IPS-15b (cell line): Measurements from ENCODE around the gene FYB2.

Source experiments
- H3K27me3 ChIP-seq: one replicate; pipeline ENCODE4 v1.6.1; 2013; ENCODE audit warnings: low read length; ENCODE audit not compliant: control insufficient read depth, insufficient read depth
- H3K36me3 ChIP-seq: one replicate; pipeline ENCODE4 v1.6.1; 2013; ENCODE audit warnings: low read length; ENCODE audit not compliant: control insufficient read depth, insufficient read depth
- H3K4me1 ChIP-seq: one replicate; pipeline ENCODE4 v1.6.1; 2013; ENCODE audit warnings: mild to moderate bottlenecking, low read length; ENCODE audit not compliant: control insufficient read depth, insufficient read depth
- H3K4me3 ChIP-seq: one replicate; pipeline ENCODE4 v1.5.1; 2013; ENCODE audit warnings: low read depth, low read length
- H3K9ac ChIP-seq: one replicate; pipeline ENCODE4 v1.6.1; 2013; ENCODE audit warnings: low read depth, mild to moderate bottlenecking, low read length
- H3K9me3 ChIP-seq: one replicate; pipeline ENCODE4 v1.6.1; 2013; ENCODE audit warnings: mild to moderate bottlenecking, low read length; ENCODE audit not compliant: control insufficient read depth, insufficient read depth

The FYB2 gene

DNA sequence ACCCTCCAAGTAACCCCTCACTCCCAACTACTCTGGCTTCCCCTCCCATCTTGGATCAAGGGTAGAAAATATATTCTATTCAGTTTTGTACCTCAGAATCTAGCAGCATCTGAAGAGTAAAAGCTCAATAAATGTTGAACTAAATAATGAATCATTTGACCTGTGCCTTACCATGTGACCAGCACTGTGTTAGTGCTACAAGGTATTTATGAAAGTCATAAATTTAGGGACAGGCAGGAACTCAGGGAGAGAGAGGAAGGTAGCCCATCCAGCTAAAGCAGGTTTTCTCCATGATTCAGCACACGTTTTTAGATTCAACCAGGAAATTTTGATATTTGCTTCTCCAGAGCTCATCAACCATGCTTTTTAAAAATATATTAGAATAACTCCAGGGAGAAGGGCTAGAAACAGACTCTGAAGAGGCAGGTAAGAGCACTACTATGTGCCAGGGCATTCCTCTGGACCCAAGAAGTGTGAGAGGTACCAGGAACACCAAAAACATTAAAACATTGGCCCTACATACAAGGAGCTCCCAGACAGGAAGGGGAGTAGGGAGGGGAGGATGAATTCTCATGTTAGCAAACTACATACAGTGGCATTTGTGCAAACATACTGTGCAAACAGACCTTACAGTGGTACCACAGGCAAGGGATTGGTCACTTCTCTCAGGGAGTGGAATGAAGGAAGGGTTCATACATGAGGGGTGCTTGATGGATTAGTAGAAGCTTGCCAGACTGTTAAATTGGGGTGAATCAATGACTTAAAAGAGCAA, 64.3 kb downstream of the FYB2 start:
- Histone ChIP-seq H3K4me1 (no peaks in the 10 kb centered on the region), H3K4me3 (no peak overlapping the region), H3K9ac (no peak overlapping the region), H3K9me3 (no peaks in the 10 kb centered on the region), H3K36me3 (no peaks in the 10 kb centered on the region), H3K27me3 (no peaks in the 10 kb centered on the region)

GRCh38 chr1:56745231-56745630, 74.0 kb downstream of the FYB2 start:
- Histone ChIP-seq H3K27me3 (no peaks in the 10 kb centered on the region), H3K4me1 (no peaks in the 10 kb centered on the region), H3K9me3 (no peaks in the 10 kb centered on the region), H3K4me3 (no peak overlapping the region), H3K36me3 (no peaks in the 10 kb centered on the region), H3K9ac (no peak overlapping the region)

DNA sequence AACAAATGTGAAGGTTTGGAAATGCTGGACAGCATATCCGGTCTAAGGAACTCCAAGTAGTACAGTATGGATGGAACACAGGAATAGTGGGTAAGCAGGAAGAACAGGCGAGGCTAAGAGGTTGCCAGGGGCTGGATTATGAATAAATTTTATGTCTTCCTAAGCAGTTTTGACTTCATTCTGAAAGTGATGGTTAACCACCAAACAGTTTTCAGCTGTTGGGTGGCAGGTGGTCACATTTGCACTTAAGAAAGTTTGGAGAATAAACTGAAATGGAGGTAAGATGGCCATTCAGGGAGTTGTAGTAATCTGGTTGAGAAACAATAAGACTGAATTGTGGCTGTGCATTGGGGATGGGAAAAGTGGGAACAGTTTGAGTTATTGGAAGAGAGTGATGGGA, 90.2 kb downstream of the FYB2 start:
- Histone ChIP-seq H3K4me3 (no peak overlapping the region), H3K36me3 (no peaks in the 10 kb centered on the region), H3K4me1 (no peaks in the 10 kb centered on the region), H3K9me3 (no peaks in the 10 kb centered on the region), H3K27me3 (no peaks in the 10 kb centered on the region), H3K9ac (no peak overlapping the region)

DNA sequence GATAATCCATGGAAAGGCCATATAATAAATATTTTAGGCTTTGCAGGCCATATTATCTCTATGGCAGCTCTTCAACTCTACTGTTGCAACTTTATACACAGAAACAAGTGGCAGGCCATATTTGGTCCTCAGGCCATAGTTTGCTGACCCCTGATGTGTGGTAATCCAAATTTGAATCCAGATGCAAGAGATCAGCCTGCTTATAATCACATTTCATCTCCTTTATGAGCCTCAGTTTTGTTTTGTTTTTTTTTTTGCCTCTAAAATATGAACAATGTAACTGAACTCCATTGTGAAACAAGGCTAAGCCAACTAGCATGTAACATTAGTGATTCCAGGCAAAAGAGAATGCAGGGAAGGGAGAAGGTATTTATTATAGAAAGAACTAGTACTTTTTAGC, 92.5 kb downstream of the FYB2 start:
- Histone ChIP-seq H3K27me3 (no peaks in the 10 kb centered on the region), H3K9ac (no peak overlapping the region), H3K4me3 (no peak overlapping the region), H3K9me3 (no peaks in the 10 kb centered on the region), H3K4me1 (no peaks in the 10 kb centered on the region), H3K36me3 (no peaks in the 10 kb centered on the region)

GRCh38 chr1:56719171-56719570, 100.0 kb downstream of the FYB2 start:
- Histone ChIP-seq H3K4me1 (no peaks in the 10 kb centered on the region), H3K27me3 (no peaks in the 10 kb centered on the region), H3K36me3 (no peaks in the 10 kb centered on the region), H3K9me3 (no peaks in the 10 kb centered on the region), H3K9ac (no peak overlapping the region), H3K4me3 (no peak overlapping the region)

- H3K9ac ChIP-seq: no peak overlapping the region
- H3K9me3 ChIP-seq: no peaks in the 10 kb centered on the region
- no peaks in the 10 kb centered on the region for H3K36me3 ChIP-seq
- H3K4me3 ChIP-seq: no peak overlapping the region
- no peaks in the 10 kb centered on the region for H3K4me1 ChIP-seq
- no peaks in the 10 kb centered on the region for H3K27me3 ChIP-seq
Measured at GRCh38 chr1:56715156-56715555, 104.0 kb downstream of the FYB2 start.

GRCh38 chr1:56713112-56713511, 106.1 kb downstream of the FYB2 start:
- H3K9ac ChIP-seq: no peak overlapping the region
- no peaks in the 10 kb centered on the region for H3K9me3 ChIP-seq
- H3K4me1 ChIP-seq: peaks cover 2% of the 10 kb centered on the region
- H3K36me3 ChIP-seq: no peaks in the 10 kb centered on the region
- H3K4me3 ChIP-seq: no peak overlapping the region
- no peaks in the 10 kb centered on the region for H3K27me3 ChIP-seq

- Histone ChIP-seq H3K4me3 (no peak overlapping the region), H3K4me1 (peaks cover 2% of the 10 kb centered on the region), H3K36me3 (no peaks in the 10 kb centered on the region), H3K9ac (no peak overlapping the region), H3K9me3 (no peaks in the 10 kb centered on the region), H3K27me3 (no peaks in the 10 kb centered on the region)
Measured at GRCh38 chr1:56712150-56712549, 107.1 kb downstream of the FYB2 start.

DNA sequence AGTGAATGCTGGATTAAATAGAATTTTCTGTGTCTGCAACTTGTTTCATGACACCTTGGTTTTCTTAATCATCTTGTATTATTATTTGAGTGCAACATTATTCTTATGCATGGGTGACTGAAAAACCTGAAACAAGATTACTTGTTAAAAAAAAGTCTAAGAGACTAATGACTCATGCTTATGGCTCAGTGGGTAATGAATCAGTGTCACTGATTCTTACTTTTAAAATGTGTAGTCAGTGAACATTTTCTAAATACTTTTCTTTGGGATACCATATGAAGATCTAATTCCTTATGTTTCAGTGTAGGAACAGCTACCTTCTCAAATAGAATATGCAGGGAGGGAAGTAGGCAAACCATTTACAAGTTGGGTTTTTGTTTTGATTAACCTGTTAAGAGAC, 108.6 kb downstream of the FYB2 start:
- Histone ChIP-seq H3K27me3 (no peaks in the 10 kb centered on the region), H3K36me3 (no peaks in the 10 kb centered on the region), H3K9me3 (no peaks in the 10 kb centered on the region), H3K4me1 (peaks cover 2% of the 10 kb centered on the region), H3K4me3 (no peak overlapping the region), H3K9ac (no peak overlapping the region)

DNA sequence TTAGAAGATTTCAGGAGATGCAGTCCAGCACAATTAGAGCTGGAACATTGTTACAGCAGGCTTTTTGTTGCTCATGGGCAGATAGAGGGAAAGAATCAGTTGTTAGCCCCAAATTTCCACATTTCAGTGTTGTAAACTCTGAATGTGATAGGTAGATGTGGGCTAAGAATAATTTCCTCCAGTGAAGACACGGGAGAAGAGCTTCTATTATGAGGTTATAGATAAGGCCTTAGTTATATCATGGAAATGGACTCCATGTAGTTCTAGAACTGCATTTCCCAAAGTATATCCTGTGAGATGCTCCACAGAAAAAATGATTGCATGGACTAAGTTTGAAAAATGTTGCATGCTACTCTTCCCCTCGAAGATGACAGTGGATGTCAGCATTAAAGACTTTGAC, 109.2 kb downstream of the FYB2 start:
- H3K4me3 ChIP-seq: no peak overlapping the region
- H3K27me3 ChIP-seq: no peaks in the 10 kb centered on the region
- no peaks in the 10 kb centered on the region for H3K36me3 ChIP-seq
- H3K9ac ChIP-seq: no peak overlapping the region
- no peaks in the 10 kb centered on the region for H3K9me3 ChIP-seq
- peaks cover 2% of the 10 kb centered on the region for H3K4me1 ChIP-seq

DNA sequence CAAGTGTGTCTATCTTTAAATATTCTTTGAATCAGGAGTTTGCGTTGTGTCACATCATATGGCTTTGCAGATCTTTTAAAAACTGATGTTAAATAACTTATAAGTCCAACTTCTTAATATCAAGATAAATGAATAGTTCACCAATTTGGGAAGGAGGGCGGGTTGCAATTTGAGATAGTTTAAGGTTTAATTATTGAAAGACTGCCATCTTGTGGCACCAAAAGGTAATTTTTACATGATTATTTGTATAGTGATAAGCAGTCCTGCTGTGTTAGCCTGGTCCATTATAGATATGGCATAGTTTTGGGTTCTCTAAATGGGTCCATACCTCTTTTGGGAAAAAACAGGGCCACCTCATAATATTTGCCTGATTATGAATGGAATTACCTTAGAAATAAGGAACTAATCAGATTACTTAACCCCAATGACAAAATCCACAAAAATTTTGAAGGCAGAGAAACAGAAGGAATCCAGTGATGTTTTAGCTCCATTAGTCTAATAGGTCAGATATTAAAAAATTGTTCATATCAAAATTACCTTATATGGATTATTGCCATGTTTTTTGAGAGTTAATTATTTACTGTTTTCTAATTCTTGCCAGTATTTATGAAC, 109.8 kb downstream of the FYB2 start:
- no peaks in the 10 kb centered on the region for H3K27me3 ChIP-seq
- no peak overlapping the region for H3K9ac ChIP-seq
- H3K36me3 ChIP-seq: no peaks in the 10 kb centered on the region
- H3K9me3 ChIP-seq: no peaks in the 10 kb centered on the region
- no peak overlapping the region for H3K4me3 ChIP-seq
- H3K4me1 ChIP-seq: peaks cover 2% of the 10 kb centered on the region

DNA sequence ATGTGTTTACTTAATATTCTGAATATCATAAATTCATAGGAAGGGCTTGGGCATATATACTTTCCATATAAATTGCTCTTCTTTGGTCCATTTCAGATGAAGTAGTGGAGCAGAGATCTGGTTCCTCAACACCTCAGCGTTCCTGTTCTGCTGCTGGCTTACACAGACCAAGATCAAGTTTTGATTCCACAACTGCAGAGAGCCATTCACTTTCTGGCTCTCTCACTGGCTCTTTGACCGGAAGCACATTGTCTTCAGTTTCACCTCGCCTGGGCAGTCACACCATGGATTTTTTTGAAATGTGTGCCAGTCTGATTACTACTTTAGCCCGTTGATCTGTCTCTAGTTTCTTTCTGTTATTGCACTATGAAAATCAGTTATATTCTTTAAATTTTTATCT, 111.8 kb downstream of the FYB2 start:
- Histone ChIP-seq H3K9me3 (no peaks in the 10 kb centered on the region), H3K4me3 (no peak overlapping the region), H3K4me1 (peaks cover 2% of the 10 kb centered on the region), H3K36me3 (no peaks in the 10 kb centered on the region), H3K27me3 (no peaks in the 10 kb centered on the region), H3K9ac (no peak overlapping the region)
